C1 segment of cervical spinal cord (tissue), 14 donors: ENCODE measurements around the gene PRR29.
"Not testable (repeated sequence)": the region's sequence is repeated elsewhere in the genome, so short reads cannot be mapped to it uniquely, and the experiment has no call there.

Experiments
- DNase-seq, 14 donors: peaks; one replicate each; lab custom pipeline; 2025; lab: John Stamatoyannopoulos, UW

Gene PRR29

DNA sequence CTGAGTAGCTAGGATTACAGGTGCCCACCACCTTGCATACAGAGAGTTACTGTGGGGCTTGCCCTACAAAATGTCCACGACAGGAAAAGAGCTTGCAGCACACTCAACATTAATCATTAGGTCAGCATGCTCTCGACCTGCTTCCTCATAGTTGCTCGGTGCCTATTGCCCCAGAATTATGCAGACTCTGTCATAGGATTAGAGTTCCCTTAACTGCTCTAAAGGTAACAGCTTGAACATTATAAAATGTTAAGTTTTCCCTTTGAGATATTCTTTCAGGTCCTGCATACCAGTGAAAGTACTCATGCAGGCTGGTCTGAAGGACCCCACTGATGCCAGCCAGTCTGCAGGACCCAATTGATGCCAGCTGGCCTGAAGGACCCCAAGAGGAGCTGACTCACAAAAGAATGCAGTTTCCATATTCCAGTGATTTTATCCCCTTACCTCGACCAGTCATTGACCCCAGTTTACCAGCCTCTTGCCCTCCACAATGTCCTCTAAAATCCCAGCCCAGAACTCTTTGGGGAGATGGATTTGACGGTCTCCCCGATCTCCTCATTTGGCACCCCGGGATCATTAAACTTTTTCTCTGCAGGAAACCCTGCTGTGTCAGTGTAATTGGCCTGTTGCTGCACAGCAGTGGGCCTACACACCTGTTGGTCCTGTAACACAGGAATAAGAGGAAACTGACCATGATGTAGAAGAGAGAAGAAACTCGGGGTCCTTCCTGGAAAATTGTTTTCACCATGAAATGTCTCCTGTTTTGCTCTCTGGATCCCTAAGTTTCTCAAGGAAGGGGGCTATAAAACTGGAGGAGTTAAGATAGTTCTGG is 11.6 kb downstream of the PRR29 start:
- no peak for DNase-seq

DNA sequence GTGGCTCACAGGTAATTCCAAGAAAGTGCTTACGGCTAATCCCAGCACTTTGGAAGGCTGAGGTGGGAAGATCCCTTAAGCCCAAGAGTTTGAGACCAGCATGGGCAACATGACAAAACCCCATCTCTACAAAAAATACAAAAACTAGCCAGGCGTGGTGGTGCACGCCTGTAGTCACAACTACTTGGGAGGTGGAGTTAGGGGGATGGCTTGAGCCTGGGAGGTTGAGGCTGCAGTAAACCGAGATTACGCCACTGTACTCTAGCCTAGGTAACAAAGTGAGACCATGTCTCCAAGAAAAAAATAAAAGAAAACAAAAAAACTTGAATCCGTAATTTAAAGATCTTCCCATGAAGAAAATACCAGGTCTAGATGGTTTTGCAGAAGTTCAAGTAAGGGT is 17.3 kb downstream of the PRR29 start:
- DNase-seq = no peak

DNA sequence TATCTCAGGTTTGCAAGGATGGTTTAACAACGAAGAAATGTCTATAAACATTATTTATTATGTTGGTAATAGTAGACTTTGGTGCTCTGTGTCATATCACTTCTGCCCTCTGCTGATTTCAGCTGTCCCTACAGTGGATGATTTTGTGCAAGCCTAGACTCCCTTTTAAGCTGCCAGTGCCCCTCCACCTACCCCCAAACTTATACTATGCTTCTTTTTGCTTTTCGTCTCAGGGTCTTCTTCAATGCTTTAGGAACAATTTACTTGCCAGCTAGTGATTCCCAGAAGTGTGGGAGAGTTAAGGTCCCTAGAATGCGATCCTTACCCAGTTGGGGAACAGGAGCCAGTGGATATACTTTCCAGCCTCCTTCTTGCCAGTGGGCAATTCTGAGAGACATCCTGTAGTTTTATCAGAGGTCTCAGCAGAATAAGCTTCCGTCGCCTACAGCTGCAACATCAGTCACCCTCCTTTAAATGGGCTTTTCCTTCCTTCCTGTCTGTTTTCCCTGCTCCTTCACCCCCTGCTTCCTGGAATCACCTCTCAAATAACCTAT is 18.2 kb downstream of the PRR29 start:
- DNase-seq = no peak

DNA sequence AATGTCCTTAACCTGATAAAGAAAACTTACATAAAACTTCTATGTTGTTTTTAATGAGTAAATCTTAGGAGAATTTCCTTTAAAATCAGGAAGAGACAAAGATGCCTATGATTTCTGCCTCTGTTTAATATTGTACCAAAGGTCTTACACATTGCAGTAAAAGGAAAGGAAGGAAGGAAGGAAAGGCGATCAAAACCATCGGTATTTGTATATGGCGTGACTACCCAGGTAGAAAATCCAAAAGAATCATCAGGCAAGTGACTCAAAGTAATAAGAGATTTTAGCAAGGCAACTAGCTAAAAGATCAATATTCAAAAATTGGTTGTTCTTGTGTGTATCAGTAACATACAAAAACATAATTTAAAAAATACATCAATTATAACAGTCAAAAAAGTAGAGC is 18.8 kb downstream of the PRR29 start:
- DNase-seq = no peak

DNA sequence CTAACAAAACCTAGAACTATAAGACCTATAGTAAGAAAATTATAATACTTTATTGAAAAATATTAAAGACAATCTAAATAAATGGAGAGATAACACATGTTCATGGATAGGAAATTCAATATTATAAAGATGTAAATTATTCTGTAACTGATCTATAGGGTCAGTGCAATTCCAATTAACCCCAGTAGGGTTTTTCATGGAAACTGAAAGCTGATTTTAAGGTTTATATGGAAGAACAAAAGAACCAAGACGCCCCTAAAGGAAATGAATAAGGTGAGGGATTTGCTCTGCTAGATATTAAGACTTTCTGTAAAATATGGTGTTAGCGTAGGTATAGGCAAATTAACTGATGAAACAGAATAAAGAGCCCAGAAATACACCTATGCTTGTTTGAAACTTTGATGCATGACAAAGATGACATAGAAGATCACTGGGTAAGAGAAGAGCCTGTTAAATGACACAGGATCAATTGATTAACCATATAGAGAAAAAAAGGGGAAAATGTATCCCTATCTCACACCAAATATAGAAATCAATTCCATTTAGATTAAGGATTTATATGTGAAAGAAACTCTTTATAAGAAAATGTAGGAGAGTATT is 19.3 kb downstream of the PRR29 start:
- DNase-seq = no peak

DNA sequence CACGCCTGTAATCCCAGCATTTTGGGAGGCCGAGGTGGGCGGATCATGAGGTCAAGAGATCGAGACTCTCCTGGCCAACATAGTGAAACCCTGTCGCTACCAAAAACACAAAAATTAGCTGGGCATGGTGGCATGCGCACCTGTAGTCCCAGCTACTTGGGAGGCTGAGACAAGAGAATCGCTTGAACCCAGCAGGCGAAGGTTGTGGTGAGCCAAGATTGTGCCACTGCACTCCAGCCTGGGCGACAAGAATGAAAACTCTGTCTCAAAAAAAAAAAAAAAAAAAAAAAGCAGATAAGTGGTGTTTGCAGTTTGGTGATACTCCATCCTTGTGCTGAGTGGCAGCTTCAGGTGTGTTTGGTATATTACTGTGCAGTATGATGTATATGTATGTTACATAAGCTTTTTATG is 21.4 kb downstream of the PRR29 start:
- DNase-seq = not testable (repeated sequence)

DNA sequence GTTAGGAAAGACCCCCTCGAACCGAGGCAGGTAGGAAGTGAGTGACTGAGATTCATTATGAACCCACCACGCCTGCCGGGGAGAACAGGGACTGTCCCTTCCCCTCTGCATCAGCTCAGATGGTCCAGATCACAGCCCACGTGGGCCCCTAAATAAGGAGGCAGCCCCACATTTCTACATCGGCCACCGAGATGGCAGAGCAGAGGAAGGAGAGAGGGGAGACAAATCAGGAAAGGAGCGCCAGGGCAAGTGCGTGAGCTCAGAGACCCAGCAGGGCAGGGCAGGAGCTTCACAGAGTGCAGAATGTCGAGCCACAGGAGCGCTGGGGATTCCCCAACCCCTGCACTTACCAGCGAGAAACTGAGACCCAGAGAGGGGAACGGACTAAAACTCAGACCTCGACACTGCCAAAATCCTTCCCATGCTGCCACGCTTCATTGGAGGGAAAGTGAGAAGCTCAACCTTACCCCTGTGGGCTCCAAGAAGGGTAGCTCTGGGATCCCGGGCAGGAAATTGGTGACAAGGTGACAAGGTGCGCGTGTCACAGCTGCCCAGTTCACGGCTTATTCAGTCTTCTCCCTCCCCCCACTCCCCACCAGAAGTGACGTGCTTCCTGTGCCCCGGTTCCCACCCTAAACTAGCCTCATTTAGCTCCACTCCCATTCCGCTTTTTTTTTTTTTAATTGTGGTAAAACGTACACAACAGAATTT is 22.1 kb downstream of the PRR29 start, which contains the start of gene ICAM2:
ICAM2 (minus strand) TSS at position 578 of the 711 bp plus-strand sequence. CDS start 13,942 bp downstream, outside the sequence.
- peak in 1 of 14 donors; percentile 31 for DNase-seq

DNA sequence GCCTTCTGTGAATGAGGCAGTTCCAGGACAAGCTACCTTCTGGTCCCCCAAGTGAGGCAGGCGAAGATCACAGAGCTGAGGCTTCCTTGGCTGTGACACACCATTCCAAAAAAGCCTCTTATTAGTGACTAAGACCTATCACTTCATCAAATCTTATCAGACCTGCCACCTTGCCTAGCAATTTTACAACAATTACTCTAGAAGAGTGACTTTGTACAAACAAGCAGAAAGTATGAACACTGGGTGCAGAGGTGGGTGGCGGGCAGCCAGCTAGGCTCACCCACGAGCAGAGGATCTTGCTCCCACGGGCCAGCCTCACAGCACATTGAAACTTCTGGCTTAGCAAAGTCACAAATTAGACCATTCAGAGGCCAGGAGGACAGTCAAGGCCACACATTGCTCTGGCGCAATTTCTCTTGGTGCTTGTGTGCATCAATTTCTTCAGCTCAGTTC is 24.5 kb downstream of the PRR29 start:
- no peak for DNase-seq

DNA sequence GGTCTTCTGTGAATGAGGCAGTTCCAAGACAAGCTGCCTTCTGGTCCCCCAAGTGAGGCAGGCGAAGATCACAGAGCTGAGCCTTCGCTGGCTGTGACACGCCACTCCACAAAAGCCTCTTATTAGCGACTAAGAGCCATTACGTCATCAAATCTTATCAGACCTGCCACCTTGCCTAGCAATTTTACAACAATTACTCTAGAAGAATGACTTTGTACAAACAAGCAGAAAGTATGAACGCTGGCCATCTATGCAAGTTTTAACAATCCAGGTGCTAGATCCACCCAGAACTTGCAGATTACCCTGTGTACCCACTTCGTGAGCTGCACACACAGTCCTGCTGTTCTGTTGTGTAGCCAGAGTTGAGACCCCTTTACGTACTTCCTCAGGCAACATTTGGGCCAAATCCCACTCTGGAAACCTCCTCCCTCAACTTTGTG is 26.1 kb downstream of the PRR29 start:
- DNase-seq = no peak

DNA sequence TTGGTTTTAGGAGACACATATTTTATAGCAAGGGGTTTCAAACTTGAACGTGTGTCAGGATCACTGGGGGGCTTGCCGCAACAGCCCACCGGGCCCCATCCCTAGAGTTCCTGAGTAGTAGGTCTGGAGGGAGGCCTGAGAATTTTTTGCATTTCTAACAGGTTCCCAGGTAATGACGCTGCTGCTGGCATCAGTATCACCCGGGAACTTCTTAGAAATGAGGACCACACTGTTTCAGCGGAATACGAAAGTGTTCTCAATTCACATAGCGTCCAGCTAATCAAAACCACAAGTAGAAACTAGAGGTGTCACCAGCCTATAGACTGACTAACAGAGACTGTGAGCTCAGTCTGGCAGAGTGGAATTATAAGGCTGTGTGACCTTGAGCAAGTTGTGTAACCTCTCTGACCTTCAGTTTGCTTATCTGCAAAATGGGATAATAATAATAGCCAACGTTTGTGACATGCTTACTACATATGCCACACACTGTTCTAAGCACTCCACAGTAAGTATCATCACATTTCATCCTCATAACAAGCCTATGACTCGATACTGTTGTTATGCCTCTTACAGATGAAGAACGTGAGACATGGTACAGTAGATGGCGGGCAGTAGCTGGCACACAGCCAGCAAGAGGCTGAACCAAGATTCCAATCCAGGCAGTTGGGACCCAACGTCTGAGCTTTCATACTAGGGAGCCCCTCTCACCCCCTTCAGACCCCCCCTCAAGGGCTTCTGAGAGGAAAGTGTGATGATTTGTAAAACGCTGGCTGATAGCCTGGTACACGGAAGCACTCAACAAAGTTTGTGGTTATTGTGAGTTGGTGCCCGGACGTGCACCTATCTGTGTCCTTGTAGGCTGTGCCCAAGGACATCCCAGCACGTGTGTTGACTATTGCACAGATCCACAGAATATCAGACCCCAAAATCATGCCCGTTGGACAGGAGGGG is 26.9 kb downstream of the PRR29 start:
- no peak for DNase-seq

DNA sequence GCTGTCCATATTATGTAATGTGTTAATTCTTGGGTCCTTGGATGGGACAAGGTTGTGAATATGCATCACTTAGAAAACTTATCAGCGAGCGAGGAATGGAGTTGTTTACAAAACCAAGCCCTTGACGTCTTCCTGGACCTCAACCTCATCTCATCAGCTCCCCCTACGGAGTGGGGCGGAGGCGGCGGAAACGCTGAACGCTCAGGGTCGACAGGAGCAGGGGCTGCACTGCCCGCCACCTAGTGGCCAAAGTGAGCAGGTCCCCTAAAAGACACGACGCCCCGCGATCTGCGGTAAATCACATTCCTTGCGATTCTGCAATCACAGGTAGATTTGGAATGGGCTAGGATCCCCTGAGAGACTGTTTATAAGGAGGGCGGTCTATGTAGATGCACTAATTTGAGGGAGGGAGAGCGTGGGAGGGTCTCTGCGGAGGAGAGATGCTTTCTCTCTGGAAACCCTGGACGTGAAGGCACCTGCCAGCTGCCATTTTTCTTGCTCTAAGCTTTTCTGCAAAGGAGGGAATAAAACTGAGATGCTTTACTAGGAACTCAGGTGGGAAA is 27.7 kb downstream of the PRR29 start:
- DNase-seq = peak in 2 of 14 donors; percentile 9 to 27

DNA sequence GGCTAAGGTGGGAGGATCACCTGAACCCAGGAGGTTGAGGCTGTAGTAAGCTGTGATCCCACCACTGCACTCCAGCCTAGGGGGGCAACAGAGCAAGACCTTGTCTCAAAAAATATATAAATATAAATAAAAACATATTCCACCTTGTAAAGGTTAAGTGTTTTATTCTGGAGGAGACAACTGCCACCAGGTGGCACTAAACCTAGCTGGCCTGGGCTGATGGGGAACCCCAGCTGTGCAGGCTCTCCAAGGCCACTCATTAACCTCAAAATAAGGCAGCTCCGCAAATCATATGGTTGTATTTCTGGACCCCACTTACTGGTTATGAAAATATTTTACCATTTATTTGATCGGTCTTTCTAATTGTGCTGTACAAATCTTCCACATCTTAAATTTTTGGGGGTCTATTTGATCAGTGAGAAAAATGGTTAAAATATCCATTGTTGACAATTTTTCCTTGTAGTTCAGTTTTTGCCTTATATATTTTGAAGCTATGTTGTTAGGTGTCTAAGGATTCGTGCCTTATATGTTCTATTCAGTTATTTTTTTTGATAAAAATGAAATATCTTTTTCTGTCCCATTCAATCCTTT is 30.8 kb downstream of the PRR29 start:
- peak in 7 of 14 donors; percentile 7 to 23 (median 11) for DNase-seq

DNA sequence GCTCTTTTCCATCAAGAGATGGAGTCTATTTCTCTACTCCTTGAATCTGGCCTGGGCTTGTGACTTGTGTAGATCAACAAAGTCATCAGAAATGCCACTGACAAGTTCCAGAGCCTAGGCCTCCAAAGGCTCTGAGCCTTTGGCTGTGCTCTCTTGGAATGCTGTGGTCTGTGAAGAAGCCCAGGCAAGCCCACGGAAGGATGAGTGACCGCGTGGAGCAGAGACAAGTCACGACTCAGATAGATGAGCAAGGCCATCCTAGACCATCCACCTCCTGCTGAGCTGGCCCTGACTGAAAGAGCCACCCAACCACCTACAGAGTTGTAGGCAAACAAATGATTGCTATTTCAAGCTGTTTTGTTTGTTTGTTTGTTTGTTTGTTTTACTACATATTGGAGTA is 33.9 kb downstream of the PRR29 start:
- no peak for DNase-seq

DNA sequence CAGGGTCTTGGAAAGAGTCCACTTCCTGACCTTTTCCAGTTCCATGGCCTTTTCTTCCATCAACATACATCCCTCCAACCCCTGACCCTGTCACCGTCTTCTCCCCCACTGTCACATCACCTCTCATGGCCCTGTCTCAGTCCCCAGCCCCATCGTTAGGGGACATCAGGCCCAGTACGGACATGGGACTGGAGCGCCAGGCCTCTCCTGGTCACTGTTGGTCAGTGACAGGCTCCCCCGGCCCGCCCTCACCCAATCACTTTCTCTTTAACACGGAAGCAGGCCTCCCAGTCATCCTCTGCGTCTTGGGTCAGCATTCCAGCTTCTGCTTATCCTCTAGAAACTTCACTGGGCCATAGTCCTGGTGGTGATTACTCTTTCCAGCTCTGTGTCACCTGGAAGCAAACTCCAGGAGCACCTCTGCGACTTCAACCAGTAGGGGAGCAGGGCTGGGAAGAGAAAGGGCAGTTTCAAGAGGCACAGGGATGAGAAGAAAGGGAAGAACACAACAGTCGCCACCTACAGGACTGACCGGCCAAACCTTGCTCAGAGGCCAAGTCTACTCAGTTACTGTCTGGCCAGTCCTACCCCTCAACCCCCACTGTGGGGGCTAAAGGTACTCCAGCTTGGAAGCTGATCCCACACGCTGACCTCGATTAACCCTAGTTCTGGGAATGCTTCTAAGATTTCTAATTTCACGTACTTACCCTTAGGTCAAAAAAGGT is 38.2 kb downstream of the PRR29 start:
- DNase-seq = no peak

DNA sequence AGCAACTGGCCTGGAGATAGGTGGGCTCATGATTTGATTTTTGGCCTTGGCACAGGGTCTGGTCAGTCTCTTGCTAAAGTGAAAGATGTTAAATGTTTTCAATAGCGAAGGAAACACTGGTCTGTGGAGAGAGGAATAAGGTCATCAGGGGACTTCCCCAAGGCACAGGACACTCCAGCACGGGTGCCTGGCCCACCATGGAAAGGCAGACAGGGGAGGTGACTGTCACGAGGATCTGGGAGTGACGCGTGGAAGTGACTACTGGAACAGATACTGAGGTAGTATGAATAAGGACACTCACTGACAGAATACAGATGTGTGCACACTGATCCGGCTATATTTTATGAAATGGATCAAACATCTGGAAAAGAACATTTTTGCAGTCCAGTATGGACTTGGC is 39.0 kb downstream of the PRR29 start:
- DNase-seq = no peak

DNA sequence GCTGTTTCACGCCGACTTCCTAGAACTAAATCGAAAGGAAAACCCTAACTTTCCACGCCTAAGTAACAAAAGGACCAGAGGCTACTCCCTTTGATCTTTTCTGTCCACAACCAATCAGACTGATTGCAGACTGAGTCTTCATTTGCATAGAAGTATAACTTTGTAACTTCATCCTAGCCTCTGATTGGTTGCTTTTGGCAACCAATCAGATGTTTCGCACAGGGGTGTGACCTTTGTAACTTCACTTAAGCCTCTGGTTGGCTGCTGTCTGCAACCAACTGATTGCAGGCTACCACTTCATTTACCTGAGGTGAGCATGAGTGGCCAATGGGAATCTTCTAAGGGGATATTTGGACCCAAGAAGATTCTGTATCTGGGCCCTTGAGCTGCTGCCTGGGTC is 39.7 kb downstream of the PRR29 start:
- no peak for DNase-seq

DNA sequence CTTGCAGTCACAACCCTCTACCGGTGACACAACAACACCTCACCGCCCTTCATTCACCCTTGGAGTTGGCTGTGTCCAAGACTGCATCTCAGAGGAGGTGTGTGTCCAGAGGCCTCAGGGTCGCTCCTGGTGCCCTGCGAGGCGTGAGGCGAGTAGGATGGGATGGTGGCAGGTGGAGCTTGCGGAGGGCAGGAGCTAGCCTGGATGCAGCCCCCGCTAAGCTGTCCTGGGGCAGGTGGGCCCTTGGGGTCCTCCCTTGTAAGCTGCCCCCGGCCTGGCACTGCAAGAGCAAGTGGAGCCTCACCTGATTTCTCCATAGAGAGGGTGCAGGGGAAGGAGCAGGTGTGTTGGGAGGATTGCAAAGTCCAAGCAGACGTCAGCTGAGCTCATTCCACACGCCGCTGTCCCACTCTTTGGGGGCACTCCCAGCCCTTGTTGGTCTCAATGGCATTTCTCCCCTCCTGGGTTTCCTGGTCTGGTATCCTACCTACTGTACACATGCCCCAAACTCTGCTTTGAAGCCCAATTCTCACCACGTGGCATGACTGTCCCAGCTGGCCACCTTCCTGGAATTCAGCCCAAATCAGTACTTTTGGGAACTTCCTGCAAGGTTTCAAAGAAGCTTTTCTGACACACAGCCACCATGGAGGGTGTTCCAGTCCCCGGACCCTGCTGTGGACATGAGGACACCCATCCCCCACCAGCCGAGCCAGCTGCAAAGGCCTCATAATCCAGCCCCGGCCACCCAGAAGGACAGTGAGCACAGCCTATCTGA is 40.4 kb downstream of the PRR29 start:
- DNase-seq = no peak

DNA sequence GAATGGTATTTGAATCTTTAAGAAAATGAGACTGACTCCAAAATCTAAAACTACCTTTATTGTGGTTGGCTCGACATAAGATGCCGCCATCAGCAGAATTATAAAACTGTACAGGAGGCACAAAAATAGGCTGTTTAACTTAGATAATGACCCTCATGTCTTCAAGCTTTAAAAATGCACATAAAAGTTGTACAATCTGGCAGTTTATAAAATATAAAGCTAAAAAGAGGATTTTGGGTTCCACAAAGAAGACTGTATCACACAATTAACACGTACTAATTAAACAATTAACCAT is 40.9 kb downstream of the PRR29 start:
- DNase-seq = no peak

DNA sequence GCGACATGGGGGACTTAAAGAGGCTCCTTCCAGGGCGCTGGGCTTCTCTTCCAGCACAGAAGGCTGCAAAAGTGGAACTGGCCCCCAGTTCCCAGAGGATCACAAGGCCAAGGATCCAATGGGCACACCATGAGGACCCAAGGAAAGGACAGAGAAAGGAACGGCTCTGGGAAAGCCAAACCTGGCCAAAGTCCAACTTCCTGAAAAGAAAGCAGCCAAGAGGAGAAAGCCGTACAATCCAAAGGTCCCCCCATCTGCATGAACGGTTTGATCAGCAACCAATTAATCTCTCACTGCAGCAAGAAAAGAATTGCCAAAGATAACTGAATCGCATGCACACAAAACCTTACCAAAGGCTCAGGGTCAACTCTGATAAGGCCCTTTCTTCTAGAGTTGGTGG is 42.1 kb downstream of the PRR29 start:
- DNase-seq = no peak
